A673 (cell line): Measurements from ENCODE around the gene ATF5. TPM values are rescaled to one million over a fixed set of nuclear protein-coding genes. Genes with fewer than 3 reads are reported as not detected.
"Not testable (repeated sequence)": the region's sequence is repeated elsewhere in the genome, so short reads cannot be mapped to it uniquely, and the experiment has no call there.

Experiments
- BruUV-seq: library from RNA; stranded (reverse); fragments of 400-500 nt; replicated peaks from 2 replicates; lab custom pipeline; 2021; lab: Mats Ljungman, UMichigan
- CTCF ChIA-PET: fragments of 300-600 bp; sonication (Branson Sonifier 250); formaldehyde crosslinking; loops from one replicate; lab custom pipeline; 2022; ENCODE audit warnings: antibody characterized with exemption; lab: Charles Lee
- POLR2A ChIA-PET: fragments of 300-600 bp; sonication (Branson Sonifier 250); formaldehyde crosslinking; loops from one replicate; lab custom pipeline; 2022; ENCODE audit warnings: antibody characterized with exemption; ENCODE audit not compliant: low non-redundant PET; lab: Charles Lee
- DNase-seq: peaks from one replicate; pipeline ENCODE4 v3.0.0-alpha.2; 2015; ENCODE audit warnings: low spot score
- H3K27ac ChIP-seq: fragments of 200-600 bp; sonication (generic); 2 replicates; pipeline ENCODE4 v1.5.1; 2016; ENCODE audit warnings: mixed run types, low read depth, mild to moderate bottlenecking, mixed read lengths, antibody characterized with exemption, low read length; ENCODE audit not compliant: poor library complexity, severe bottlenecking
- H3K27me3 ChIP-seq: fragments of 200-600 bp; sonication (generic); replicated peaks from 2 replicates; pipeline ENCODE4 v1.6.1; 2017; ENCODE audit warnings: mixed run types, low read depth, mild to moderate bottlenecking, mixed read lengths, antibody characterized with exemption, low read length; ENCODE audit not compliant: insufficient read depth, poor library complexity
- H3K36me3 ChIP-seq: fragments of 200-600 bp; sonication (generic); 2 replicates; pipeline ENCODE4 v1.6.1; 2016; ENCODE audit warnings: mixed run types, mild to moderate bottlenecking, mixed read lengths, antibody characterized with exemption, low read length; ENCODE audit not compliant: insufficient read depth, poor library complexity, severe bottlenecking
- H3K4me1 ChIP-seq: fragments of 200-600 bp; sonication (generic); 2 replicates; pipeline ENCODE4 v1.6.1; 2017; ENCODE audit warnings: mixed run types, mild to moderate bottlenecking, mixed read lengths, antibody characterized with exemption, low read length; ENCODE audit not compliant: insufficient read depth, poor library complexity, severe bottlenecking
- H3K4me3 ChIP-seq: fragments of 200-600 bp; sonication (generic); 2 replicates; pipeline ENCODE4 v1.5.1; 2016; ENCODE audit warnings: low read depth, mixed run types, mild to moderate bottlenecking, mixed read lengths, low read length; ENCODE audit not compliant: poor library complexity, severe bottlenecking
- H3K9me3 ChIP-seq: fragments of 200-600 bp; sonication (generic); 2 replicates; pipeline ENCODE4 v1.6.1; 2016; ENCODE audit warnings: mixed run types, low read depth, mild to moderate bottlenecking, mixed read lengths, antibody characterized with exemption, low read length; ENCODE audit not compliant: poor library complexity, severe bottlenecking
- CTCF ChIP-seq: fragments of 300-800, 200-600 bp; sonication (generic); conservative IDR thresholded peaks from 2 replicates; pipeline ENCODE4 v1.5.1; 2017; ENCODE audit warnings: low read depth, mild to moderate bottlenecking, antibody characterized with exemption, low read length, moderate library complexity, mixed read lengths
- EZH2 ChIP-seq: fragments of 200-600 bp; sonication (generic); IDR thresholded peaks from 2 replicates; pipeline ENCODE4 v1.6.1; 2017; ENCODE audit warnings: borderline replicate concordance, low read depth, mild to moderate bottlenecking, mixed read lengths, antibody characterized with exemption, low read length; ENCODE audit not compliant: poor library complexity, severe bottlenecking
- intact Hi-C: fragments of 100-400 bp; cut with micrococcal nuclease; formaldehyde crosslinking; loops from one replicate; pipeline ENCODE4 v1.10.0; 2022; ENCODE audit not compliant: unreplicated experiment
- total RNA-seq: library from RNA; stranded (reverse); gene quantifications from 2 replicates; pipeline ENCODE4 v1.2.3, GENCODE V29; 2021

ATF5 gene
- total RNA-seq, 1 experiment from 2014 or later, result 302 TPM

GRCh38 chr19:49940482-49940791, 11.4 kb downstream of the ATF5 start:
- Histone ChIP-seq H3K9me3 (no peaks in the 10 kb centered on the region), H3K36me3 (no peaks in the 10 kb centered on the region), H3K4me1 (no peaks in the 10 kb centered on the region), H3K27me3 (no peaks in the 10 kb centered on the region), H3K4me3 (no peak overlapping the region), H3K27ac (no peak overlapping the region)
- TF ChIP-seq EZH2, result no peak
- no peak for TF ChIP-seq CTCF
- ChIA-PET POLR2A (no interaction called here), CTCF (no interaction called here)
- no TSS peak for BruUV-seq
- DNase-seq, result no peak
- intact Hi-C loops, result no loop called here

- POLR2A ChIA-PET, H3K36me3 ChIP-seq, H3K27ac ChIP-seq, DNase-seq, BruUV-seq, CTCF ChIA-PET, H3K27me3 ChIP-seq, H3K4me3 ChIP-seq, intact Hi-C loops, H3K4me1 ChIP-seq, H3K9me3 ChIP-seq: not testable (repeated sequence)
Measured at GRCh38 chr19:49944567-49944966, 15.6 kb downstream of the ATF5 start.

DNA sequence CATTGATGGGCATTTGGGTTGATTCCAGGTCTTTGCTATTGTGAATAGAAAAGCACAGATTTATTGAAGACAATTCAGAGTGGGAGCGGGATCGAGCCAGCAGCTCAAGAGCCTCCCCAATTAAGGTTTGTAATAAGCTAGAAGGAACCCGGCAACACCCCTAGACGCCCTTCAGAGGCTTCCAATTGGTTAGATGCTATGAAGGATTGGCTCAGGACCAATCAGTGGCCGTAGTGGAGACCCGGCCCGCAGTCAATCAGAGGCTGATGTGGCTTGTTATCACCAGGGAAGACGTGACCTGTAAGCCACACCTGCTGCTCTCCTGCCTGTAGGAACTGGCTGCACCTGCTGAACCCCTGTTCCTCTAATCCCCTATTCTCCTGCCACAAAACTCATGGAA, 17.4 kb downstream of the ATF5 start:
- POLR2A ChIA-PET, result no interaction called here
- TF ChIP-seq CTCF (no peak), EZH2 (no peak)
- CTCF ChIA-PET, result no interaction called here
- no peaks in the 10 kb centered on the region for H3K27me3 ChIP-seq
- H3K9me3 ChIP-seq, result no peaks in the 10 kb centered on the region
- intact Hi-C loops, result no loop called here
- no peak overlapping the region for H3K27ac ChIP-seq
- H3K4me1 ChIP-seq, result no peaks in the 10 kb centered on the region
- no peaks in the 10 kb centered on the region for H3K36me3 ChIP-seq
- BruUV-seq, result no TSS peak
- no peak for DNase-seq
- H3K4me3 ChIP-seq, result no peak overlapping the region

- Histone ChIP-seq H3K36me3 (no peaks in the 10 kb centered on the region), H3K4me3 (no peak overlapping the region), H3K4me1 (no peaks in the 10 kb centered on the region), H3K9me3 (no peaks in the 10 kb centered on the region), H3K27ac (no peak overlapping the region), H3K27me3 (no peaks in the 10 kb centered on the region)
- BruUV-seq, result no TSS peak
- CTCF ChIA-PET, result no interaction called here
- TF ChIP-seq EZH2, result no peak
- TF ChIP-seq CTCF, result no peak
- intact Hi-C loops, result no loop called here
- DNase-seq, result no peak
- POLR2A ChIA-PET, result interaction anchor here (0.5 kb wide), 1 partner anchor 120 kb away, joined by 18 read pairs; no protein-coding TSS in a partner anchor
Measured at GRCh38 chr19:49949742-49950589, 21.0 kb downstream of the ATF5 start.
